K562 (cell line): ENCODE measurements around the gene CGREF1. TPM values are rescaled to one million over a fixed set of nuclear protein-coding genes. Genes with fewer than 3 reads are reported as not detected.

Experiments
- ATAC-seq: fragments of 200-7000 bp; cut with Tn5 transposase; 3 replicates; pipeline ENCODE4 v1.9.1; 2020; ENCODE audit warnings: moderate library complexity
- BruUV-seq: library from RNA; stranded (reverse); fragments of 400-500 nt; replicated peaks from 2 replicates; lab custom pipeline; 2021; lab: Mats Ljungman, UMichigan
- CTCF ChIA-PET: fragments of 300-600 bp; formaldehyde crosslinking; extraction: SDS; loops from one replicate; lab custom pipeline; 2021; ENCODE audit warnings: low intra/inter-chr PET ratio; lab: Yijun Ruan, JAX
- POLR2A ChIA-PET: fragments of 300-600, 350-650 bp; sonication (Branson Sonifier 250); formaldehyde crosslinking; extraction: SDS; loops from one replicate; lab custom pipeline; 2021; ENCODE audit warnings: antibody characterized with exemption, inconsistent platforms; lab: Yijun Ruan, JAX
- DNase-seq, 4 experiments: peaks; one replicate each; pipeline versions ENCODE4 v3.0.0 to v3.0.0-alpha.2; 2011 to 2018; ENCODE audit warnings: low spot score in 3 of 4, mixed read lengths in 3 of 4; ENCODE audit errors: extremely low read depth in 1 of 4
- FAIRE-seq: peaks from 2 replicates; lab custom pipeline; 2011; peaks lifted over from hg19 to GRCh38; lab: Jason Lieb, UNC
- H2AFZ ChIP-seq: 2 replicates; pipeline ENCODE4 v1.6.0; 2011; ENCODE audit warnings: low read depth, low read length, control low read depth, inconsistent platforms
- H3K27ac ChIP-seq: fragments of 200-600 bp; 3 replicates; pipeline ENCODE4 v1.8.0; 2011; ENCODE audit warnings: low read depth, mild to moderate bottlenecking, control low read depth, inconsistent platforms, low read length, moderate library complexity, mixed read lengths; ENCODE audit errors: extremely low read depth
- H3K27me3 ChIP-seq, 2 experiments: fragments of 300-600 bp in 1 of 2; 2 replicates in 1 of 2; 3 replicates in 1 of 2; pipeline versions ENCODE4 v1.6.0 to v1.8.0; 2011; ENCODE audit warnings: inconsistent platforms in 2 of 2, low read length in 2 of 2, mild to moderate bottlenecking in 1 of 2, mixed read lengths in 1 of 2, moderate library complexity in 1 of 2; ENCODE audit not compliant: control insufficient read depth in 2 of 2, insufficient read depth in 2 of 2
- H3K36me3 ChIP-seq: fragments of 300-600 bp; 3 replicates; pipeline ENCODE4 v1.8.0; 2011; ENCODE audit warnings: mild to moderate bottlenecking, low read length, inconsistent platforms; ENCODE audit not compliant: control insufficient read depth, insufficient read depth
- H3K4me1 ChIP-seq, 2 experiments: fragments of 200-600 bp in 1 of 2; replicated peaks in 1 of 2; 2 replicates in 1 of 2; 3 replicates in 1 of 2; pipeline versions ENCODE4 v1.5.1 to v1.8.0; 2011; ENCODE audit warnings: inconsistent platforms in 2 of 2, low read length in 2 of 2, mild to moderate bottlenecking in 1 of 2, mixed read lengths in 1 of 2, moderate library complexity in 1 of 2; ENCODE audit not compliant: control insufficient read depth in 2 of 2, insufficient read depth in 2 of 2
- H3K4me2 ChIP-seq: 2 replicates; pipeline ENCODE4 v1.6.1; 2011; ENCODE audit warnings: low read length, control low read depth, inconsistent platforms, mixed read lengths; ENCODE audit not compliant: insufficient read depth
- H3K4me3 ChIP-seq: fragments of 200-600 bp; sonication (generic), shearing (Covaris generic); 2 replicates; pipeline ENCODE4 v1.5.1; 2016; ENCODE audit warnings: control low read depth, inconsistent platforms
- H3K79me2 ChIP-seq: fragments of 200-600 bp; 3 replicates; pipeline ENCODE4 v1.8.0; 2011; ENCODE audit warnings: low read length, inconsistent platforms; ENCODE audit not compliant: control insufficient read depth, insufficient read depth
- H3K9ac ChIP-seq, 2 experiments: 2 replicates each; pipeline versions ENCODE4 v1.6.0 to v1.6.1; 2011; ENCODE audit warnings: low read depth in 2 of 2, low read length in 2 of 2, control low read depth in 1 of 2, inconsistent platforms in 1 of 2, mild to moderate bottlenecking in 1 of 2, mixed read lengths in 1 of 2; ENCODE audit not compliant: insufficient read depth in 1 of 2
- H3K9me1 ChIP-seq: one replicate; pipeline ENCODE4 v1.6.0; 2011; ENCODE audit warnings: inconsistent platforms, mild to moderate bottlenecking, low read length, moderate library complexity; ENCODE audit not compliant: control insufficient read depth, insufficient read depth
- H3K9me3 ChIP-seq: replicated peaks from 2 replicates; pipeline ENCODE4 v1.5.1; 2011; ENCODE audit warnings: low read depth, low read length, inconsistent platforms; ENCODE audit not compliant: control insufficient read depth, insufficient read depth
- H4K20me1 ChIP-seq: replicated peaks from 2 replicates; pipeline ENCODE4 v1.6.1; 2011; ENCODE audit warnings: low read length, inconsistent platforms, mixed read lengths; ENCODE audit not compliant: control insufficient read depth, insufficient read depth
- CBFA2T3 ChIP-seq: fragments of 450-650 bp; IDR thresholded peaks from 2 replicates; pipeline ENCODE4 v1.6.1; 2017
- ELF4 ChIP-seq: fragments of 450-650 bp; formaldehyde crosslinking; IDR thresholded peaks from 2 replicates; pipeline ENCODE4 v1.4.0; 2022; ENCODE audit warnings: missing genetic modification characterization
- MLLT1 ChIP-seq, 2 experiments: fragments of 450-650 bp; IDR thresholded peaks; 2 replicates each; pipeline ENCODE4 v1.6.1; 2016
- TCF7 ChIP-seq: sonication (generic); IDR thresholded peaks from 2 replicates; pipeline ENCODE4 v1.6.1; 2016; ENCODE audit warnings: antibody characterized with exemption, borderline replicate concordance
- ZNF764 ChIP-seq: fragments of 250-450 bp; sonication (Bioruptor Pico); IDR thresholded peaks from 2 replicates; pipeline ENCODE4 v1.4.0; 2020; ENCODE audit warnings: low read depth, mild to moderate bottlenecking, moderate library complexity
- WGBS: fragments of 100-300 bp; shearing (Covaris generic); methylation state at CpG from one replicate; pipeline ENCODE4 v1.1.6; 2016; ENCODE audit warnings: low coverage, mixed read lengths; ENCODE audit not compliant: insufficient coverage; ENCODE audit errors: missing lambda C conversion rate; 5-methylcytosine and 5-hydroxymethylcytosine counted together
- in situ Hi-C: fragments of 300-500 bp; cut with MboI; formaldehyde crosslinking; loops from 4 replicates; pipeline ENCODE4 v1.15.0; 2018; ENCODE audit warnings: inconsistent platforms, mixed read lengths
- intact Hi-C: fragments of 100-400 bp; cut with micrococcal nuclease; formaldehyde crosslinking; loops from 2 replicates; pipeline ENCODE4 v1.14.2; 2022
- polyA plus RNA-seq, 8 experiments: library from polyadenylated mRNA; depleted of rRNA in 4 of 8; stranded (reverse) in 5 of 8; unstranded in 3 of 8; fragments of >200 nt; fragmentation: Nextera tagmentation in 2 of 8; fragmentation: Illumina TruSeq in 1 of 8; extraction: Ambion mirVana in 2 of 8; extraction: Trizol in 1 of 8; gene quantifications; 2 replicates each; pipeline versions ENCODE4 v1.2.1 to v1.2.3, GENCODE V29; 2011 to 2014; ENCODE audit warnings: inconsistent platforms in 1 of 8, missing spikeins in 1 of 8
- total RNA-seq, 7 experiments: library from RNA; depleted of rRNA in 6 of 7; stranded (reverse); fragments of >200 nt in 6 of 7; fragmentation: Illumina TruSeq in 2 of 7; extraction: Trizol in 2 of 7; gene quantifications; 2 replicates each; pipeline versions ENCODE4 v1.2.1 to v1.2.3, GENCODE V29; 2011 to 2021; ENCODE audit warnings: low replicate concordance in 1 of 7
- TF ChIP-seq, protein P1 (sequence below): fragments of 450-650 bp; IDR thresholded peaks from 2 replicates; pipeline ENCODE4 v1.6.1; 2016
- TF ChIP-seq, protein P2 (sequence below): fragments of 450-650 bp; IDR thresholded peaks from 2 replicates; pipeline ENCODE4 v1.6.1; 2017; ENCODE audit warnings: antibody characterized with exemption, mild to moderate bottlenecking

Gene CGREF1
- total and polyA plus RNA-seq, 9 of the 15 experiments (the other 6 are each of a cell fraction or from before 2014, with no cell fraction given) = 0.07 to 0.50 (median 0.37) TPM

GRCh38 chr2:27069961-27070618, 48.8 kb downstream of the CGREF1 start (continued):
- no peak for TF ChIP-seq MLLT1 (IDR thresholded peaks at IDR 0.05)
- TF ChIP-seq, protein P1, sequence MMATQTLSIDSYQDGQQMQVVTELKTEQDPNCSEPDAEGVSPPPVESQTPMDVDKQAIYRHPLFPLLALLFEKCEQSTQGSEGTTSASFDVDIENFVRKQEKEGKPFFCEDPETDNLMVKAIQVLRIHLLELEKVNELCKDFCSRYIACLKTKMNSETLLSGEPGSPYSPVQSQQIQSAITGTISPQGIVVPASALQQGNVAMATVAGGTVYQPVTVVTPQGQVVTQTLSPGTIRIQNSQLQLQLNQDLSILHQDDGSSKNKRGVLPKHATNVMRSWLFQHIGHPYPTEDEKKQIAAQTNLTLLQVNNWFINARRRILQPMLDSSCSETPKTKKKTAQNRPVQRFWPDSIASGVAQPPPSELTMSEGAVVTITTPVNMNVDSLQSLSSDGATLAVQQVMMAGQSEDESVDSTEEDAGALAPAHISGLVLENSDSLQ = no peak

DNA sequence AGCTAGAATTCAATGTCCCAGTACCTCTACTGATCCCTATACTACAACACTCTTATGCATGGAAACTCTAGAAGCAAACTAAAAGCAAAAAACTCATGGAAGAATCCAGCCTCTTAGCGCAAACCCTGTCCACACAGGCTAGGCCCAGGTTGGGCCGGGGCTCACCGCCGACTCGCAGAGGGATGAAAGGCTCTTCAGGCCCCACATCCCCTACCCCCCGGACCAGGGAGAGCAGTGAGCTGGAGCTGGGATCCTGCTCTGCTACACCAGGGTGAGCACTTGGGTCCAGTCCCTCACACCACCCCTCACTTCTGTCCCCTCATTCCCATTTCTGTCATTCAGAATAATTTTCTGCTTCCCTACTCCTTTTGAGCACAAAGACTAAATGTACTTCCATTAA, 49.5 kb downstream of the CGREF1 start:
- peaks cover 33 to 34% of the 10 kb centered on the region in 2 experiments for H3K4me1 ChIP-seq
- no peak for TF ChIP-seq ELF4 (CRISPR knock-in tag)
- no peak for TF ChIP-seq ZNF764
- no peak for TF ChIP-seq TCF7
- TF ChIP-seq, protein P2, sequence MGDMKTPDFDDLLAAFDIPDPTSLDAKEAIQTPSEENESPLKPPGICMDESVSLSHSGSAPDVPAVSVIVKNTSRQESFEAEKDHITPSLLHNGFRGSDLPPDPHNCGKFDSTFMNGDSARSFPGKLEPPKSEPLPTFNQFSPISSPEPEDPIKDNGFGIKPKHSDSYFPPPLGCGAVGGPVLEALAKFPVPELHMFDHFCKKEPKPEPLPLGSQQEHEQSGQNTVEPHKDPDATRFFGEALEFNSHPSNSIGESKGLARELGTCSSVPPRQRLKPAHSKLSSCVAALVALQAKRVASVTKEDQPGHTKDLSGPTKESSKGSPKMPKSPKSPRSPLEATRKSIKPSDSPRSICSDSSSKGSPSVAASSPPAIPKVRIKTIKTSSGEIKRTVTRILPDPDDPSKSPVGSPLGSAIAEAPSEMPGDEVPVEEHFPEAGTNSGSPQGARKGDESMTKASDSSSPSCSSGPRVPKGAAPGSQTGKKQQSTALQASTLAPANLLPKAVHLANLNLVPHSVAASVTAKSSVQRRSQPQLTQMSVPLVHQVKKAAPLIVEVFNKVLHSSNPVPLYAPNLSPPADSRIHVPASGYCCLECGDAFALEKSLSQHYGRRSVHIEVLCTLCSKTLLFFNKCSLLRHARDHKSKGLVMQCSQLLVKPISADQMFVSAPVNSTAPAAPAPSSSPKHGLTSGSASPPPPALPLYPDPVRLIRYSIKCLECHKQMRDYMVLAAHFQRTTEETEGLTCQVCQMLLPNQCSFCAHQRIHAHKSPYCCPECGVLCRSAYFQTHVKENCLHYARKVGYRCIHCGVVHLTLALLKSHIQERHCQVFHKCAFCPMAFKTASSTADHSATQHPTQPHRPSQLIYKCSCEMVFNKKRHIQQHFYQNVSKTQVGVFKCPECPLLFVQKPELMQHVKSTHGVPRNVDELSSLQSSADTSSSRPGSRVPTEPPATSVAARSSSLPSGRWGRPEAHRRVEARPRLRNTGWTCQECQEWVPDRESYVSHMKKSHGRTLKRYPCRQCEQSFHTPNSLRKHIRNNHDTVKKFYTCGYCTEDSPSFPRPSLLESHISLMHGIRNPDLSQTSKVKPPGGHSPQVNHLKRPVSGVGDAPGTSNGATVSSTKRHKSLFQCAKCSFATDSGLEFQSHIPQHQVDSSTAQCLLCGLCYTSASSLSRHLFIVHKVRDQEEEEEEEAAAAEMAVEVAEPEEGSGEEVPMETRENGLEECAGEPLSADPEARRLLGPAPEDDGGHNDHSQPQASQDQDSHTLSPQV = no peak
- TF ChIP-seq CBFA2T3 = no peak
- TF ChIP-seq, all 486 proteins: peak for 0
- no peaks in the 10 kb centered on the region for H3K9me3 ChIP-seq
- BruUV-seq = no TSS peak
- no peak for ATAC-seq
- H3K79me2 ChIP-seq = peaks cover 29% of the 10 kb centered on the region
- H2AFZ ChIP-seq = no peak overlapping the region
- ChIA-PET CTCF (no interaction called here), POLR2A (interaction anchor here (9.0 kb wide), 1 partner anchor 14 kb away, joined by 112 read pairs; the partner anchor contains the start of gene AGBL5)
- H3K4me3 ChIP-seq = no peak overlapping the region
- 89% methylated on average over 6 of the region's 6 CpGs for WGBS
- H4K20me1 ChIP-seq = no peaks in the 10 kb centered on the region
- intact Hi-C loops (no loop called here), in situ Hi-C loops (no loop called here)
- H3K27ac ChIP-seq = no peak overlapping the region
- DNase-seq = no peak
- peak overlapping the region; percentile 86 to 90; a peak in 3 of 4 replicates for H3K9ac ChIP-seq
- no peaks in the 10 kb centered on the region for H3K9me1 ChIP-seq
- H3K27me3 ChIP-seq = no peaks in the 10 kb centered on the region
- no peak for FAIRE-seq
- peaks cover 49% of the 10 kb centered on the region for H3K36me3 ChIP-seq
- peak overlapping the region; percentile 10; the same call in 1 of the 2 replicates for H3K4me2 ChIP-seq
